ENCODE results near the gene TMEM252.

TMEM252 gene, protein sequence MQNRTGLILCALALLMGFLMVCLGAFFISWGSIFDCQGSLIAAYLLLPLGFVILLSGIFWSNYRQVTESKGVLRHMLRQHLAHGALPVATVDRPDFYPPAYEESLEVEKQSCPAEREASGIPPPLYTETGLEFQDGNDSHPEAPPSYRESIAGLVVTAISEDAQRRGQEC

DNA sequence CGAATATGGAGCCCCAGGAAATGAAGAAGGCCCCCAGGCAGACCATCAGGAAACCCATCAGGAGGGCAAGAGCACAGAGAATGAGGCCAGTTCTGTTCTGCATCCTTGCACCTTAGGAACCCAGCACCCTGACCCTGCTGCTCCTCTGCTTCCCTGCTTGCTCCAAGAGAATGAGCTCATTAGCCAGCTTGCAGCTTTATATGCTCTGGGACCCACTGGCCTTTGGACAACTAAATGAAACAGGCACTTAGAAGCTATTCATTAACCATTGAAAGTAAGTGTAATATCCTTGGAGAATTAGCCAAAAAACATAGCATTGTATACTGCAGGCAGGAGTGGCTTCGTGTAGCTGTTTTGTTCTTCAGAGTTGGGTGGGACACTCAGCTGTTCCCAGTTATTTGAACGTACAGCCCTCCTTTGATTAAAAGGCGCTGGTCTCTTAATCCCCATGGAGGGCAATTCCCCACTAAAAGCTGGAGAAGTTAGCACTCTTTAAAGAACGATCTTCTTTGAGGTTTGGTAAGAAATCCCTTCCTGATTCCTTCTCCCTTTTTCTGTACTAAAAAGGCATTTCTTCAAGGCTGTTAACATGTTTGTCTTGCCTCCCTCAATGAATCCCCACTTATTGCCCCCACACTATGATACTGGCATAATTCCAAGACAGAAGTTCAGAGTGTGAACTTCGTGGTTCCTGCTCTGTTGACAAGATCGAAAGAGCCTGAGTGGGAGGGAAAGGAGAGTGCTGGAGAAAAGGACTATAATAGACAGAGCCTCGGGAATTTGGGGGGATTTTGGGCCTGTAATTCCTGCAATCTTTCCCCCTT, at the start of gene TMEM252:
TMEM252 (minus strand) TSS at position 172 of the 824 bp plus-strand sequence; CDS start at position 103, 69 bp downstream.
- DNase-seq: no peak

DNA sequence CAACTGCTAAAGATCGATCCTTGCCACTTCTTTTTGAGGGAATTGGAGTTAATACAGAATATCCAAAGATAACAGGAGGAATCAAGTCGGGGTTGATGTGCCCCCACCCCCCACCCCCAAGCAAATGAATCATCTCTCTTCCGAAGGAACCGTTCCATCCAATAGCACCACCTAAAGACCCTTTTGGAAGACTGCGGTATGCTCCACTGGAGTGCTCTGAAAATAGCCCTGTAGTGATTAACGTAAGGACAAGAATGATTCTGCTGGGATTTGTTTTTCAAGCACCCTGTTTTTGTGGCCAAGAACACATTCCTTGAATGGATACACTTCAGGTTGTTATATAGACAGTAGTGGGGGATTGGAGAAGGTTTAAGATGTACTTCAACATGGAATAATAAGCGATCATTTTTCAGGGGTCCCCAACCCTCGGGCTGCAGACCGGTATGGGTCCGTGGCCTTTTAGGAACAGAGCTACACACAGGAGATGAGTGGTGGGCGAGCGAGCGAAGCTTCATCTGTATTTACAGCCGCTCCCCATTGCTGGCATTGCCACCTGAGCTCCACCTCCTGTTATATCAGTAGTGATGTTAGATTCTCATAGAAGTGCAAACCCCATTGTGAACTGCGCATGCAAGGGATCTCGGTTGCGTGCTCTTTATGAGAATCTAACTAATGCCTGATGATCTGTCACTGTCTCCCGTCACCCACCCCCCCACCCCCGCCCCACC, 44.5 kb upstream of the TMEM252 start:
- DNase-seq: no peak

DNA sequence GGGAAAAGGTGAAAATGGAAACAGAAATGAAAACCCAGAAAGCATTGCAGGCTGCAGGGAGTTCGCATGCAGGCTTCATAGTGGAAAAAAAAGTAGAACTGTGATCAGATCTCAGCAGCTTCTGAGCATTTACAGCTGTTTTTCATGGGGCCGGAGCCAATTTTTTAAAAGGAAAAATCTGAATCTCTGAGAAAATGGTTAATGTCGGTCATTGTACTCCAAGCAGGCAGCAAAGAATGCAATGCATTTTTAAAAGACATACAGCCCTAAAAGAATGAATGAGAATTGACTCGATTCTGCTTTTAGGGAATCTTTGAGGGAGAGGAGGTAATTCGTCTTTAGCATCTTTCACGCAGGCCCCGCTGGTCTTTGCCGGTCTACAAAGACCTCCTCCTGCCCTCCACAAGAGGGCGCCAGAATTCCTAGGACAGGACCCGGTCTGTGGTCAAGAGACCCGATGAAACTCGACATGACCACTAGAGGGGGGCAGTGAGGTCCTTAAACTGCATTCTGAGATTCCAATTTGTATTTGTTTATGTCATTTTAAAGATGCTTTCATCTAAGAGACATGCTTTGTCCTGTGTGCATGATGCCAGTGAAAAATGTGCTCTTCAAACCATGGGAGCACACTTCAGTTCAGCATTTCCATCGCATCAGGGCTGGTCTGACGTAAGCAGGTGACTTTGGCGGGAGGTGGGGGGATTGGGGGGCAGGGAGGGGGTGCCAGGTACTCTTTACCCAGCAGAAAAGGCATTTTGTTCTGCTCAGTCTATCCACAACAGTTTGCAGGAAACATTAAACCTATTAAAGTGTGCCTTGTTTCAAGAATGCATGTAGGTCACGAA, 43.7 kb upstream of the TMEM252 start:
- DNase-seq: peak; percentile 81

DNA sequence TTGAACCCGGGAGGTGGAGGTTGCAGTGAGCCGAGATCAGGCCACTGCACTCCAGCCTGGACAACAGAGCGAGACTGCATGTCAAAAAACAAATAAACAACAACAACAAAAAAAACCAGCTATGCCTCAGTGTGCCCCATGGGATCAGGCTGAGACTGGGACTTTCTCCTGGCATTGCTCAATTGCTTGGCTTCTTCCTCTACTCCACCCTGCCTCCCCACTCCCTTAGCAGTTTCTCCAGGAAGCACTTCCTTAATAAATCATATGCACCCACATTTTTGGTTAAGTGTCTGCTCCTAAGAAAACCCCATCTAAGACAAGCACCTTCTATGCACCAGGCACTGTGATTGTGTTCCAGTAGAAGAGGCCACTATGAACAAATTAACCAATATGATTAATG, 41.0 kb upstream of the TMEM252 start:
- no peak for DNase-seq

DNA sequence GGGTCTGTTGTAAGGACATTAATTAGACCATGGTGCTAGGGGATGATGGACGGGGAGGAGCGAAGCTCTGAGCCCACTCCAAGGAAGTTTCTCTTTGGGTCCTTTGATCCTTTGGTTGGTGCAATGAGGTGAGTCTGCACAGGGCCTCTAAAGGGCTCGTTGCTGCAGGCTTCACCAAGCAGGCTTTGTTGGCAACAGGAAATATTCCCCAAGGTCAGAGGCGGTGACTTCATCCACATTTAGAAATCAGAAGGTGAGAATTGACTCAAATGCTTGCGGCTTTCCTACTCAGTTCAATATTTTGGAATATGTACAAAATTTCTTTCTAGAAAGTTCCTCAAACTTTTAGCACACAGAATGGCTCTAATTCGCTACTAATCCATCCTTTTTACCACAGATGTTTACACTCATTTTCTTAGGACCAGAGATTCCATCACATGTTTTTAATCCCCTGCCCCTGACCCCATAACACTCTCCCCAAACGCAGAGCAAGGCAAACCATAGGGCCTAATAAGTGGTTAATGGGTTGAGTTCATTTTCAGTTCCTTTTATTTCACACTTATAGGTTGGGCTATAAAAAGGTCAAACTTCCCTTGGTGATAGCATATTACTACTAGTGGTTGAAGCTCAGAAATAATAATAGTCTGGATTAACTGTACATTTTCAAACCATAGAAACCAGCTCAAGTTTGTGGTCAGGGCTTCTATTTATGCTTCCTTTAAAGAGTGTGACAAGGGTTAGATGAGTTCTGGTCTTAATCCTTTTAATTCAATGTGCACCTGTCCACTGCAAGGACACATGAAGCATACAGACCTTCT, 37.3 kb upstream of the TMEM252 start:
- no peak for DNase-seq

DNA sequence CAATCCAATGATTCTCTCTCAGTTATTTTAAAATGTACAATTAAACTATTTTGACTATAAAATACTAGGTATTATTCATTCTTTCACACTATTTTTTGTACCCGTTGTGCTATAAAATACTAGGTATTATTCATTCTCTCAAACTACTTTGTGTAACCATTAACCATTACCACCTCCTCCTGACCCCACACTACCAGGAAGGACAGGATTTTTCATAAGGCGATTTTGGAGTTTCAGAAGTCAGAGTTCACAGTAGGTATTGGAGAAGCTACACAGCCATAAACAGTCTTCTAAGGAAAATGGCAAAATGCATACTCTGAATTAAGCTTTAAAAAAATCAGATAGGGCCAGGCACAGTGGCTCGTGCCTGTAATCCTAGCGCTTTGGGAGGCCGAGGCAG, 35.1 kb upstream of the TMEM252 start:
- DNase-seq: no peak

DNA sequence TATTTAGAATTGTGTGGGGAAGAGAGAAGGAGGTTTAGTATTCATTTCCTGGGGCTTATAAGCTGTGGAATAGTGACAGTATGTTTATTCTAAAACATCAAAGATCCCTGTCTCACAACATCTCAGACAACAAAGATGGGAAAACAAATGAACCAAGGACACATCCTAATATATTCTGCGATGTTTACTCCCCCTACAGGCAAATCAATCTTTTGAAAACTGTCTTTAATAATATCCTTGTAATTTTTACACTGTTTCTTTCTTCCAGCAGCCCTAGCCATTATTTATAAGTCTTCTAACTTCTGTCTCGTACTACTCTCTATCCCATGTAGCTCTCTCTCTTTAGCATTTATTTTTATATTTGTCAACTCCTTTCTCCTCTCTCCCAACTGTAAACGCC, 33.5 kb upstream of the TMEM252 start:
- DNase-seq: no peak

DNA sequence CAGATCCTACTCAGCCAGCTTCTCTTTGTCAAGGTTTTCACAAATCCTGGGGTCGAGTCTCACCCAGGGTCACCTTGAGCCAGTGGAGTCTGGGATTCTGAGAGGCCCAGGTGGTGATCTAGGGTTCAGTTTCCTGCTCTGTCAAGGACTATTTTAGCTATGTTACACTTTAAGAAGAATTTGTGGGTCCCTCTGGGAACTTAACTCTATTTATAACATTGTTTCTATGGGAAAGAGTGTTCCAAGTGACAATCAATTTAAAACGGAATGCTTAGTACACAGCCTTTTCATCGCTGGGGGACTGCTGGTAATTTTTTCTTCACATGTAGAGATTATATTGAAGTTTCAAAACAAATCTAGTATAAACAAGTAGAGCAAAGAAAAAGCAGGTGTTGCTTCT, 26.9 kb upstream of the TMEM252 start:
- no peak for DNase-seq

DNA sequence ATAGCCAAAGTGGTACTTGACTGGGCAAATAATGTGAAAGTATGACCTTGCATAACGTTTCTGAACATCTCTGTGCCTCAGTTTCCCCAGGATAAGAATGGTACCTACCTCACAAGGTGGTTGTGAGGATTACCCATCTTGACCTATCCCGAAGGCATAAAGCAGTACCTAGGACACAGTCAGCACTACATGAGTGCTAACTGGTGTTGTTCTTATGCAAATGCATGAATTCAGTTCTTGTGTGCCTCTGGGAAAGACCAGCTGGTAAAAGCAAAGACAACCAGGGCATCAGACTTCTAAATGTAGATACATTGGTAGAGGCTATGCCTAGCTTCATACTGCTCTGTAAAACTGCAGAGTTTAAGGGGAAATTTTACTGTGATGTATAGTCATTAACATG, 21.8 kb upstream of the TMEM252 start:
- DNase-seq: no peak

DNA sequence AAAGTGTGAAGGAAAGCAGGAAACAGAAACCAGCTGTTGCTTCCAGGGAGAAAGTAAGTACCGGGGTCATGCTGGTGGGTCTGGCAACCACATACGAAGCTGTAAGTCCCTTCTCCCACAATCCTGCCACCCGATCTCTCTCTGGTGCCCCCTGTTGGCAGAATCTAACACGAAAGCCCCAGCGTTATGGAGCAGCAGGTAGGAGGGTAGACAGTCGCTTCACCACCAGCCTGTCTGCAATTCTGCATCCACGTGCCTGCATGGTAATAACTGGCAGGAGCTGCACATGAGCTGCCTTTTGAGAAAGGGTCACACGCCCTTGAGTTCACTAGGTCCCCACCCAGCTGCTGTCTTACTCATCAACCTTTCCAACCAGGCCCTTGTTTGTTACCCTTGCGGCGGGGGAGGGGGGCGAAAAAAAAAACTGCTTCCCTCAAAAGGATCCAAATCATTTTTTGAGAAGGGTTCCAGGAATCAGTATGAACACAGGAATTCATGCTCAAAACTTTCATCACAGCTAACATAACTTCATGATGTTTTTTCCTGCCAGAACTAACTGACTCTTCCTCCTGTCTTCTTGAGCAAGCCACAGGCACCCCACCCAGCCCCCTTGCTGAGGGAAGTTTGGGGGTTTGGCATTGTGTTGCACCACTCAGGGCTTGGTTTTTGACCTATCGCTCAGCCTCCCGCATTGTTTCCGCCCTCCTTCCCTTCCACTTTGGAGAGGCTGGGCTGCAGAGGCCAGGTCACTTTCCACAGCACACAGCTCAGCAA, 19.6 kb upstream of the TMEM252 start:
- peak; percentile 33 for DNase-seq

DNA sequence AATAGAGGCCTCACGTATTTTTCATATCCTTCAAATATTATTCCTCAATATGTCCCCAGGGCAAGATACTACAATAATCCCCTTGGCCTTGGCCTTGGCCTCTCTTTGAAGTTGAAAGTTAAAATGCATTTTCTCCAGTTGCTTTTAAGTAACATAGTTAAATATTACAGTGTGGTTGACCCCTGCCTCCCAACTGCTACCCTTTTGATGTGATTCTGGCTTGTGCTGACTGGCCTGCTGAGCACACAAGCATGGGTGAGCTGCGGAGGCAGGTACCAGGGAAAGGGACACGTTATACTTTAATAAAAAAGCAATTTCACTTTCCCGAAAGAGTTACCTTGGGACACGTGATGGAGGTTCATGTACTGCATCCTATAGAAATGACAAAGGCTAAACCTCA, 17.9 kb upstream of the TMEM252 start:
- no peak for DNase-seq

DNA sequence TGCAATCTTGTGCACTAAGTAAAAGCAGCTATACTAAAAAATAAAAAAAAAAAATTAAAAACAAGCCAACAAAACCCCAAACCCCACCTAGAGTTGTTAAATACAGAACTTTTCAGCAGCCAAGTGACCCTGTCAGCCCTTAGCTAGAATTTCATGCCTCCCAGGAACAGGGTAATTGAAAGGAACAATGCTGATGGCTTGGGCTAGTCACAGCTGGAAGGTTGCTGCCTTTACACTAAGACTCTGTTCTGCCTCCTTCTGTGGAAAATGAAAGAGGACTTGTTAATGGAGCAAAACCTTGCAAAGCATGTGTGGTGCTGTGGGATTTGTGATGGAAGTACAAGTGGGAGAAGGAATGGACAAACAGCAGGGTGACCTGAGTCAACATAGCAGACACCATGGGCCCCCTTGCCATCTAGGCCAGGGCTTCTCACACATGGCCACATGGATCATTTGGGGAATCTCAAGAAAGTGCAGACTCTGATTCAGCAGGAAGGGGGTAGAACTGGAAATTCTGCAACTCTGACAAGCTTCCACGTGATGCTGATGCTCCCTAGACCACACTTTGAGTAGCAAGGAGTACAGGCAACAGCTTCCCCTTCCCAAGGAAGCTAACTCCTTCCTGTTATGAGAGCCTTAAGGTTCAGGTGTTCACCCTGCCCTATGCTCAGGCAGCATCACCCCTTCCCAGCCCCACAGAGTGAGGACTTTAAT, 14.9 kb upstream of the TMEM252 start:
- no peak for DNase-seq

DNA sequence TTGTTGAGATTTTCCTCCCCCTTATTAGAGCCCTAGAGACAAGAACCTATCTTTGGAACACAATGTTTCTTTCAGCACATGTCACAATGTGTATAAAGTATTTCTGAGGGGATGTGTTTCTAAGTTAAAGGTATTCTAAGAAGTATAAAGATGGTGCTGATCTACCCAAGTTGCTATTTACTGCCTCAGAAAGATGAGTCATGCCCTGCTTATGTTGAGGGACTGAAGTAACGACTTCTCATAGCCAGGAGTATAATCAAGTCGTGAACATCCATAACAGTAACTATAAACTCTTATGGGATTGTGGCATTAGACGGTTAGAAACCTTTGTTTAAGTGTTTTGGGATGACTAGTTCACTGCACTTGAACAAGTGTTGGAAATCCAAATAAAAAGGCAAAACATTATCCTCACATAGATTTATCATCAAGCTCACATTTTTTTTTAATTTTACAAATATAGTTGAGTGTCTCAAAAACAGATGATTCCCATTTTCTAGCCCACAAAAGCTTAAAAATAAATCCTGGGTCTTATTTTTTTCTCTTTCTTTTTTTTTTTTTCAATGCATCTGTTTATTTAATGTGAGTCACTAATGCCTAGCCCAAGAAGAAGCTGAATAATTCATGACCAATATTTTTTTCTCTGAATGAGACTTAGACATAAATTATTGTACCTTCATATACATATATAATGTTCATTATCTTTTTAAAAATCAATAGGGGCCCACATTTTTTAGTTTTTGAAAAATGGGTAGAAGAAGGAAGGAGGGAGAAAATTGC, 12.2 kb upstream of the TMEM252 start:
- no peak for DNase-seq

DNA sequence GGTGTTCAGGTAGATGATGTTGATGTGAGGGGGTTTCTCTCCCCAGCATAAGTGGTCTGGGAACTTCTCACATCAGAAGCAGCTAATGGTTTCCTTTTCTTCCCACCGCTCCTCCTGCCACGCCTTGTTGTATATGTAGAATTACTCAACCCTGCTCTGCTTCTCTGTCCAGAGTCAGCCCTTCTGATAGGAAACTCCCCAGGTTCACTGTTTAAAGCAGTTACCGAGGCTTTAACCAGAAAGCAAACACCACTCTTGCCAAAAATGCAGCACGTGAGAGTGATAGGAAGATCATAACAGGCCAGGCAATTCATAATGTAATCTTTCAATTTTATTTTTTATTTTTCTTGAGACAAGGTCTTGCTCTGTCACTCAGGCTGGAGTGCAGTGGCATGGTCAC, 10.5 kb upstream of the TMEM252 start:
- DNase-seq: no peak

DNA sequence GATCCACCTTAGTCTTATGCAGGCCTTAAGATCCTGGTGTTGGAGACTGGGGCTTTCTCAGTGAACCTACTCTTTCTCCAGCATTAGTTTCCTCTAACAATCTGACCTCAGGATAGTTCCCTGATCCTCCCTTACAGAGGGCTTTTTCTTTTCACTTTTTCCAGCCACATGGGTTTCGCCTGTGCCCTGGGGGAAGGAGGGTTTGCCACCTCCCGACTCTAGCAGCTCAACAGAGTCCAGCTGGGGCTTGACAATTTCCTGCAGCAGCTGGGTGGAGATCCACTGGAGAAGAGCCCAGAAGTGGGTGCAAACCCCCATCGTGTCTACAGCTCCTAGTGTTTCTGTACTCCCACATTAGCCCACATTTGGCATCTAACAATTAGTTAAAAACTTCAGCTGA, 7.6 kb upstream of the TMEM252 start:
- no peak for DNase-seq

DNA sequence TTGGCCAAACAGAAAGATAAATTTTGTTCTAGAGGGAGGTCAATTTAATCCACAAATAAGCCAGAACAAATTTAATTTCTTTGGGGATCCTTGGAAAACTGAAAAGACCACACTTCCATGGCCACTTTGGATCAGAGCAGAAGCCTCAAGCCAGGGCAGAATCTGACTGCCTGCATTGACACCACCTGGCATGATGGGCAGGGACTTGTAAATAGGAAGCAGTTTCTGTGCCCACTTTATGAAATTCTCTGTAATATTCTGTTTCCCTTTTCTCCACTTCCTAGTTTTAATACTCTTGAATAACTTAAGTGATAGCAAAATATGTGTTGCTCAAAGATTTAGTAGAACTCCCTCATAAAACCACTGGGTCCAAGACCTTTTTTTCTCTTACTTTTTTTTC, 6.7 kb upstream of the TMEM252 start:
- DNase-seq: no peak

DNA sequence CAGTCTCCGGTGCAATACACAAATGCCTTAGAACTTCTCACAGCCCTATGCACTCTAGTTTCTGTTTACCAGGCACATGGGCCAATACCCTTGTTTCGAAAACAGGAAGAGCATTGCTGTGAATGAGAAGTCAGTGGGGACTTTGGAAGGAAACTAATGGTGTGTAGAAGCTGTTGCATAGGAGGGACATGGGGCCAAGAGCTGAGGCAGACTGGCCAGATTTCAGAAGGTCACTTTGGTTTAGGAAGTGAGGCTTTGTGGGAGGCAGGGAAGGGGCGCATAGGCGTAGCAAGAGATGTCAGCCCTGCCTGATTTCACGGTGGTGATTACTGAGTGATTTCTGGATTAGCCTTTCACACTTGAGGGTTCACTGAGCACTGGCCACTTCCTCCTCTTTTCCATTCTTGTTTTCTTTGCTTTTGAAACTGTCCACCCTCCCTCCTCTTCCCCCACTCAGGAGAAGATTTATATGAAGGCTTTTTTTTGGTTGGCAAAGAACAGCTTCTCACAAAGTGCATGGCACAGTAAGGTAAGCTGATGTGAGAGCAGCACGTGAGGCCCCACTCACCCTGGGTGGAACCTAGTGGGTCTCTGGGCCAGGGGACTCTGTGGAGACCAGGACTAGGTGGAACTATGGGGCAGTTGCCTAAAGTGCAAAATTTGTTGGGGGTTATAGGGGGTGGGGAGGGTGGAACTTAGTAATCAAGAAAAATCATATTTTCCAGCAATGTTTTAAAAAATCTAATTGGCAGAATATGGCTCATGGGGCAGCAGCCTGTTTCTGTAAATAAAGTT, 6.1 kb upstream of the TMEM252 start:
- no peak for DNase-seq

DNA sequence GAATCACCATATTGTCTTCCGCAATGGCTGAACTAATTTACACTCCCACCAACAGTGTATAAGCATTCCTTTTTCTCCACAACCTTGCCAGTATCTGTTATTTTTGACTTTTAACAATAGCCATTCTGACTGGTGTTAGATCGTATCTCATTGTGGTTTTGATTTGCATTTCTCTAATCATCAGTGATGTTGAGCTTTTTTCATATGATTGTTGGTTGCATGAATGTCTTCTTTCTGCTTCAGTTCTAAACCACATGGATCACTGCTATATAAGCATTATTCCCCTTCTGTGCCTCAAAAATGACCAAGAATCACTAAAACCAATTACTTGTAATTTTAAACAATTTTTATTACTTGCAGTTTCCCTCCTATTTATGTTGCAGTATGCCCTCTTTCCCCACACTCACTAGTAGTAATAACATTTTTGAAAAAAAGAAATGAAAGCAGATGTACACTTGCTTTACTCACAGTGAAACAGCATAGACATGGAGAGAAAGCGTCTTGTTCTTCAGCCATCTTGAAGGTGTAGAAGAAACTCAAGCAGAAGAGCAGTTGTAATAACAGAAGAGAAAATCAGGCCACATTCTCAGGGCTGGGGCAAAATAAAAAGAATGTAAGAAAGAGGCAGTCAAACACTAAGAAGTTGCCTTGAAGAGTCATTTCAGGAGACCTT, 4.5 kb upstream of the TMEM252 start:
- DNase-seq: no peak

Data from activated naive CD4-positive, alpha-beta T cell treated with anti-CD3 and anti-CD28 coated beads, Interleukin-2, amount 50 U/mL, for 16 hours (primary cell).